NCI-H345 treated with DMSO at 0.1 percent for 48 hours (cell line): ENCODE measurements around the gene TMEM82.
"Not testable (repeated sequence)": the region's sequence is repeated elsewhere in the genome, so short reads cannot be mapped to it uniquely, and the experiment has no call there.

Experiments
- DNase-seq: peaks from one replicate; lab custom pipeline; 2025; ENCODE audit not compliant: unreplicated experiment; lab: John Stamatoyannopoulos, UW

Gene TMEM82

DNA sequence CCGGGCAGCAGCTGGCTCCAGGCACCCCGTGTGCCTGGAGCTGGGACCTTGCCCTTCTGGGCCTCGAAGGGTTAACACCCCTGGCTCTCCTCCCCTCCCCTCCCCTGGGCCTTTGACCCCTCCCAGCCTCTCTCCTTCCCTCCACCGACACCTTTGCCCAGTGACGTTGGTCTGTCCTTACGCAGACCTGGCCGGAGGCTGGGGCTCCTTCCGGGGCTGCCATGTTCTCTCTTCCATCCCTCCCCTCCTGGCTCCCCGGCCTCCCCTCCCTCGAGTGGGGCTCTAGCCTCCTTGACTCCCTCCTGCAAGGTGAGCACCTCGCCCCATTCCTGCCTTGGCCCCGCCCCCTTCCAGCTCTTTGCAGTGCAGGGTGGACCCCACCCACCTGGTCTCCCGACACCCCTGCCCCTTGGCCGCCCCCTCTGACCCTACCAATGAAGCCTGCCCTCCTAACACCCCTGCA, at the start of gene TMEM82:
TMEM82 (plus strand) TSS at position 161 of the 463 bp plus-strand sequence; CDS start at position 222, 61 bp downstream.
- DNase-seq: no peak

DNA sequence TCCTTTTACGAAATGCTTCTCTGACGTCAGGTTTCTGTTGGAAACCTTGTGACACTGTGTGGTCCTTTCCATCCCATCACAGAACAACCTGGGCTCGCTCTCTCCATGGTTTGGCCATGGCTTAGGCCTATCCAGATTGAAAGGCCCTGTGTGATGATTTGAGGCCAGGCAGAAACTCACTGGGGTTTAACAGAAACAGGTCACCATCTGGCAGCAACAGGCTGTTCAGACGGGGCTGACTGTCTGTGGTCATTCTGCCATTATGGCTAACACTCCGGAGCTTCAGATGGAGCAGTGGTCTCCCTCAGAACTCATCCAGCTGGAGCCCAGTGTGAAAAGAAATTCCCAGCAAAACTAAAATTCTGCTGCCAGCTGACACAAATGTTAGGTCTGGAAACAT, 48.9 kb upstream of the TMEM82 start:
- DNase-seq: no peak

DNA sequence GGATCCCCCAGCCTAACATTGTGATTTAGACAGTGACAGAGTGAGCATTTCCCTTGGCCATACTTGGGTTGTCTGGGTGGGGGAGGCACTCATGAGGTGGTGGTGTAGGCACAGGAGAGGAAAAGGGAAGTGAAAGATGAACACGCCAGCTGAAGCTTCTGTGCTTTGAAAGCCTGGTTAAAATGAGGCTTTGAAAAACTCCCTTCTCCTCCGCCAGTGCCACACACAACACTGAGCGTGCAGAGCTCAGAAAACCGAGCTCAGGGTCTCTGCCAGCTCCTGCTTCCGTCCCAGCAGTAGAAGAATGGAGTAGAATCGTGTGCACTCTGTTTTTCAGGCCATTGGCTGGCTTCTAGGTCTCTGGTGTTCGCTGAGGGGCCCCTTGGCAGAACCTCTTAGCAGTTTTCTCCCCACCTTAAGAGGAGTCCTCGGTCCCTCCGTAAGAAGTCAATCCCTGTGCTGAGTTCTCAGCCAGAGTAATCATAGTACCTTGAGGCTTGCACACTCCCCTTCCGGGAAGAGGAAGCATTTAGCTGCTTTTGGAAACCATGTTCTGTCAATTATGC, 45.3 kb upstream of the TMEM82 start:
- no peak for DNase-seq

DNA sequence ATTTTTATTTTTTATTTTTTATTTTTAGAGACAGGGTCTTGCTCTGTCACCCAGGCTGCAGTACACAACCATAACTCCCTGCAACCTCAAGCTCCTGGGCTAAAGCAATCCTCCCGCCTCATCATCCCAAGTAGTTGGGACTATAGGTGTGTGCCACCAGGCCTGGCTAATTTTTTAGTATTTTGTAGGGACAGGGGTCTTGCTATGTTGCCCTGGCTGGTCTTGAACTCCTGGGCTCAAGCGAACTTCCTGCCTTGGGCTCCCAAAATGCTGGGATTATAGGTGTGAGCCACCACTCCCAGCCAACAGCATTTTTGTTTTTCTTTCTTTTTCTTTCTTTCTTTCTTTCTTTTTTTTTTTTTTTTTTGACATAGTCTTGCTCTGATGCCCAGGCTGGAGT, 44.1 kb upstream of the TMEM82 start:
- DNase-seq: no peak

DNA sequence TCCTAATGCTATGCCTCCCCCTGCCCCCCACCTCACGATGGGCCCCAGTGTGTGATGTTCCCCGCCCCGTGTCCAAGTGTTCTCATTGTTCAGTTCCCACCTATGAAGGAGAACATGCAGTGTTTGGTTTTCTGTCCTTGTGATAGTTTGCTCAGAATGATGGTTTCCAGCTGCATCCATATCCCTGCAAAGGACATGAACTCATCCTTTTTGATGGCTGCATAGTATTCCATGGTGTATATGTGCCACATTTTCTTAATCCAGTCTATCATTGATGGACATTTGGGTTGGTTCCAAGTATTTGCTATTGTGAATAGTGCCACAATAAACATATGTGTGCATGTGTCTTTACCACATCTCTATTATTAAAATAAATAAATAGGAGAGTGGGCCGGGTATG, 43.0 kb upstream of the TMEM82 start:
- DNase-seq: not testable (repeated sequence)

DNA sequence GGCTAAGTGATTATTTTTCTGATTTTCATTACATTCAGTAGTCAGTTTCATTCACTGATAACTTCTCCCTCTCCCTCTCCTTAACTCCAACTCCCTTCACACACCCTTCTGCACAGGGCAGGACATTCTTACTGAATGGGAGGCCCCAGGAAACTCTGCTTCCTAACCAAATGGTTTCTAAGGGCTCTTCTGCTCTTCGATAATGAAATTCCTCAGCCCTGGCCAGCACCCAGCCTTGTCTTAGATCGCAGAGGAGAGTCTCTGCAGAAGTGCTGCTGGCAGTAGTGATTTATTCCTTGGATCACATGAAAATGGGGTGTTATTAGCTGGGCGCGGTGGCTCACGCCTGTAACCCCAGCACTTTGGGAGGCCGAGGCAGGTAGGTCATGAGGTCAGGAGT, 41.8 kb upstream of the TMEM82 start:
- DNase-seq: no peak

DNA sequence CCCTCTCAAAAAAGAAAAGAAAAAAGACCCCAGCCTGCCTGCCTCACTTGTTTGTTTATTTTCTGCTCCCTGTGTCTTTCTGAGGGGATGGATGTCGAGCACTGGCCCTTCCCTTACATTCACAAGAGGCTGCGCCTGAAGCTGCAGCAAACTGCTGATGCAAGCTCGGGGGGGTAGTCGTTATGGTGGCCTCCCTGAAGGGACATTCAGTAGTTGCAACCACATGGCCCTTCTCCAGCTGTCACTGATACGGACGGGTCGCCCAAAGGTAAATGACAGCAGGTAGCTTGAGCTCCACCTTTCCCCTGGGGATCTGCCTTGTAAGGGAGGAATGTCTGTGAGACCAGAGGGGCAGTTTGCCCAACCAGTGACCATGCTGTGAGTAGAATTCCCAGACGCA, 40.5 kb upstream of the TMEM82 start:
- no peak for DNase-seq

DNA sequence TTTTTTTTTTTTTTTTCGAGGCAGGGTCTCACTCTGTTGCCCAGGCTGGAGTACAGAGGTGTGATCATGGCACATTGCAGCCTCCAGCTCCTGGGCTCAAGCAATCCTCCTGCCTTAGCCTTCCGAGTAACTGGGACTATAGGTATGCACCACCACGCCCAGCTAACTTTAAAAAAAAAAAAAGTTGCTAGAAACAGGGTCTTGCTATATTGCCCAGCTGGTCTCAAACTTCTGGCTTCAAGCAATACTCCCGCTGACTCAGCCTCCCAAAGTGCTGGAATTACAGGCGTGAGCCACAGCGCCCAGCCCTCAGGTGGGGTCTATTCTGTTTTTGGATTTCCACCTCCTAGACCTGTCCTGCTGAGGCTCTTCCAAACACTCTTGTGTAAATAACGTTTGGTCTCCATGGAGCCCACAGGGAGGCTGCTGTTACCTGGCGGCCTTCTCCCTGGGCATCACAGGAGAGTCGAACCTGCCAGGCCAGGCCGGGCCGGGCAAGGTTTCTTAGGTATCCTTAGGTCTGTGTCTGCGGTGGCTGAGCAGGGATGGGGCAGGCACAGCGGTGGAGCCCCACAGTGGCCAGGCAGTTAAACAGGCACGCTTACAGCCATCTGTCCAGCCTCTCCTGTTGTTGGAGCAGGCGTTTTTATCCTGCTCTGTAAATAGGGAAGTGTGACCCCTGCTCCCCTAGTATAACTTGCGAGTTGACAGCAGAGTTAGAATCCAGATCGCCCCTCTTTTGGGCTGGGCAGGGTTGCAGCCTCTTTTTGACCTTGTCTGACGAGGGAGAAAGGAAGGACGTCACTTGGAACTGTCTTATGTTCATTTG, 39.4 kb upstream of the TMEM82 start:
- no peak for DNase-seq

DNA sequence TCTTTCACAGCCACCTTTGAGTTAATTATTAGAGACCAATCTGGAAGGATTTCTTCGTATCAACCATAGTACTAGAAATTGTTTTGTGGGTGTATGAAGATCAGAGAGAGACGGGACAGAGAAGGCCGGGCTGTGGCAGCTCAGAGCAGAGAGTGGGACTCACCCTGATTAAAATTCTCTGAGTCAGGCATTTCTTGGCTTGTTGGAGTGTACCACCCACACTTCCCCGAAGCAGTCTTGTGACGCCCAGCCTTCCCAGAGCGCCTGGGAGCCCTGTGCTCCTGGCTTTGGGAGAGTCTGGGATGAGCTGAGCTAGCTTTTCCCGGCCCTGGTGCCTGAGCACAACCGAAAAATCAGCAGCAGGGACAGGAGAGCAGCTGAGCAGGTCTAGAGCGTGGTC, 38.7 kb upstream of the TMEM82 start:
- DNase-seq: no peak

DNA sequence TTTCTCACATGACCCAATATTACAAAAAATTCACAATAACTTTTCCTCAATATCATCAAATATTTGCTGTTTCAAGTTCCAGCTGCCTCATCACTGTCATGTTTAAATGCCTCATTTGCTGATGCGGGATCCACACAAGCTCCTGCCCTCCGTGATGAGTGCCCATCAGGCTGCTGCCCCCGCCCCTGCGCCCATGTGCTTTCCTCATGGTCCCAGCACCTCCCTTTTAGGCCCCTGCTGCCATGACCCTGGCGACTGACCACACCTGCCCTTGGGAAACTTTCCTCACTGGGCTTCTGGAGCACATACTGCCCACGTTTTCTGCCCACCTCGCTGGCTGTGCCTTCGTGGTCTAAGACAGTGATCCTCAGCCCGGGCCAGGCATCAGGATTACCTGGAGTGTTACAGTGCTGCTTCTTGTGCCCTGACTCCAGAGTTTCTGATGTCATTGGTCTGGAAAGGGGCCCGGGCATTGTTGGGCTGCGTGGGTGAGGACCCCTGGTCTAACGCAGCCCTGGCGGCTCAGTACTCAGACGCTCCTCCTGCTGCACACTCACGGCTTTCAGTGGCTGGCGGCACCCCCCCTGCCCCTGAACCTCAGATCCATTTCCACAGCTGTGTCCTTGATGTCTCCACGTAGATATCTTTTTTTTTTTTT, 37.6 kb upstream of the TMEM82 start:
- no peak for DNase-seq

DNA sequence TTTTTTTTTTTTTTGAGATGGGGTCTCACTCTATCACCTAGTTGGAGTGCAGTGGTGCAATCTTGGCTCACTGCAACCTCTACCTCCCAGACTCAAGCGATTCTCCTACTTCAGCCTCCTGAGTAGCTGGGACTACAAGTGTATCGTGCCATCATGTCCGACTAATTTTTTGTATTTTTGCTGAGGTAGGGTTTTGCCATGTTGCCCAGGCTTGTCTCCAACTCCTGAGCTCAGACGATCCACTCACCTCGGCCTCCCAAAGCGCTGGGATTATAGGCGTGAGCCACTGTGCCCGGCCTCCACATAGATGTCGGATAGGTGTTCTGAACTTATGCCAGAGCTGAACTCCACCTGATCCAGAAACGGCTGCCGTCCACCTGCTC, 37.1 kb upstream of the TMEM82 start:
- DNase-seq: no peak

DNA sequence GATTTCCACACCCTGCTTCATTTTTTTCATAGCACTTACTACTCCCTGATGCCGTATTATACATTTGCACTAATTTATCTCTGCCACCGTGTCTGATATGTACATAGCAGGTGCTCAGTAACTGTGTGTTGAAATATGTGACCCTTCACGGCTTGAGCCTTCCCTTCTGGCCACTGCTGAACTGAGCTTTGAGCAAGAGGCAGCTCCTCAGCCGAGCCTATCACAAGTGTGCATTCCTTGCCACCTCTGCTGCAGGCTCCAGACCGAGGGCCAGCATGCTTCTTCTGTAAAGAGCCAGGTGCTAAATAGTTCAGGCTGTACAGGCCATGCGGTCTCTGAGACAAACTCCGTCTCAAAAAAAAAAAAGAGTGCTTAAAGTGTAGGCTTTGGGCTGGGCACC, 35.5 kb upstream of the TMEM82 start:
- DNase-seq: no peak

DNA sequence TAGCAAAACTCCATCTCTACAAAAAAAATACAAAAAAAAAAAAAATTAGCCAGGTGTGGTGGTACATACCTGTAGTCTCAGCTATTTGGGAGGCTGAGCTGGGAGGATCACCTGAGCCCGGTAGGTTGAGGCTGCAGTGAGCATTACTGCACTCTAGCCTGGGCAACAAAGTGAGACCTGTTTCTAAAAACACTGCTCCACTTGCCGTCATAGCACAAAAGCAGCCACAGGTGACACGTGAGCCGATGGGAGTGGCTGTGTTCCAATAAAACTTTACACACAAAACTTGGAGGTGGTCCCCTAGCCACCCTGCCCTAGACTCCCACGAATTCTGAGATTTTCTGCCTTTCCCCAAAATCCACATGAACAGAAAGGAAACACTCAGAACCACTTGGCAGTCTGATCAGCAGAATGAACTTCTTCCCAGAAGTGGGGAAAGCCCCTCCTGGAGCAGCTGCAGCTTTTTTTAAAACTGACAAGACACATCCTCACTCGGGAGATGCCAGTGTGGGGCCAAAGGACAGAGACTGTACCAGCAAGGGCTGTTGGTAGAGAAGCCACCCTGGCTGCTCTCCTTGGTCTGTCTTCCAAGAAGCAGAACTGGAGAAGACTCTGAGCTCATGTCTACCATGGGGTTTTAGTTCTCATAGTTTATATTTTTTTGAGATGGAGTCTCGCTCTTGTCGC, 34.9 kb upstream of the TMEM82 start:
- no peak for DNase-seq

DNA sequence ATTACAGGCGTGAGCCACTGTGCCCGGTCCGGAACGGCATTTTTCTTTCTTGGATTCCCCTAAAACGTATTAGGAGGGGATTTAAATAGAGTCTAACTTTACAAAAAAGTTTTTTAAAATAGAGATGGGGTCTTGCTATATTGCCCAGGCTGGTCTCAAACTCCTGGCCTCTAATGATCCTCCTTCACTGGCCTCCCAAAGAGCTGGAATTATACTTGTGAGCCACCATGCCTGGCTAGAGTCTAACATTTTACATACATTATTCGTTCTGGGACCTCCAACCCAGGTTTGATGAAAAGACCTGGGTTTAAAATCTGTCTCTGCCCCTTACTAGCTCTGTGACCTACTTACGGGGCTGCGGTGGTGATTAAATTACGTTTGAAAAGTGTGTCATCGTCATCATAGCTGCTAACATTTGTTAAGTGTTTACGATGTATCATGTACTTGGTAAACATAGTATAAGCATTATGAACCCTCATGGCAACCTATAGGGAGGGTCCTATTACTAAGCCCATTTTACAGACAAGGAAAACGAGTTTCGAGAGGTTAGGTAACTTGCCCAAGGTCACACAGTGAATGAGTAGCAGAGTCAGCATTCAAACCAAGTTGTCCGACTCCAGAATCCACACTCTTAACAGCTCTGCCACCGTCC, 33.7 kb upstream of the TMEM82 start:
- DNase-seq: no peak

DNA sequence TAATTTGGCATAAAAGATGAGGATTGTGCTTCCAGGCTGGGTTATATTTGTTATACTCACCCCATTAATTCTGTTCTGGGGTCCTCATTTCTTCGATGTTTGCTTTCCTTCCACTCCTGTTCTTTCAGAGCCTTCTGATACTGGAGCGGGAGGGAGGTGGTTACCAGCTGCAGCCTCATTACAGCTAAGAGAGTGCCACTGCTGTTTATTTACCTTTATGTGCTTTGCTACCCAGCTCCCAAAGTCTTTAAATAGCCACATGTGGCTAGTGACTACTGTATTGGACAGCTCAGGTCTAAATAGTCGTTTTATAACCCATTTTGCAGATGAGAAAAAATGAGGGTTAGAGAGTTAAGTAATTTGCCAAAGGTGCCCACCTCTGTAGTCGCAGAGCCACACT, 33.1 kb upstream of the TMEM82 start:
- DNase-seq: no peak

DNA sequence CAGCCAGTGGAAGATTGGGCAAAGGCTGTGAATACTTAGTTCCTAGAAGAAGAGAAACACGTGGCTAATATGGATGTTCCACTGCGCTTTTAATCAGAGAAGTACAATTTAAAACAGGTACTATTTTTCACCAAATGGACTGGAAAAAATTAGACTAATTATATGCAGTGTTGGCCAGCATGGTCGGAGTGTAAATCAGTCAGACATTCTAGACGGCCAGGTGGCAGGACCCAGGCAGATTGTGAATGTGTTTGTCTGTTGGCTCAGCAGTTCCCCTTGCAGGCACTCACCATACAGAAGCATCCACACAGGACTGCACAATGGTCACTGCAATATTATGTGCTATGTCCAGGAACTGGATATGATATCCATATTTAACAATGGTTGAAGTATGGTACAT, 30.1 kb upstream of the TMEM82 start:
- no peak for DNase-seq

DNA sequence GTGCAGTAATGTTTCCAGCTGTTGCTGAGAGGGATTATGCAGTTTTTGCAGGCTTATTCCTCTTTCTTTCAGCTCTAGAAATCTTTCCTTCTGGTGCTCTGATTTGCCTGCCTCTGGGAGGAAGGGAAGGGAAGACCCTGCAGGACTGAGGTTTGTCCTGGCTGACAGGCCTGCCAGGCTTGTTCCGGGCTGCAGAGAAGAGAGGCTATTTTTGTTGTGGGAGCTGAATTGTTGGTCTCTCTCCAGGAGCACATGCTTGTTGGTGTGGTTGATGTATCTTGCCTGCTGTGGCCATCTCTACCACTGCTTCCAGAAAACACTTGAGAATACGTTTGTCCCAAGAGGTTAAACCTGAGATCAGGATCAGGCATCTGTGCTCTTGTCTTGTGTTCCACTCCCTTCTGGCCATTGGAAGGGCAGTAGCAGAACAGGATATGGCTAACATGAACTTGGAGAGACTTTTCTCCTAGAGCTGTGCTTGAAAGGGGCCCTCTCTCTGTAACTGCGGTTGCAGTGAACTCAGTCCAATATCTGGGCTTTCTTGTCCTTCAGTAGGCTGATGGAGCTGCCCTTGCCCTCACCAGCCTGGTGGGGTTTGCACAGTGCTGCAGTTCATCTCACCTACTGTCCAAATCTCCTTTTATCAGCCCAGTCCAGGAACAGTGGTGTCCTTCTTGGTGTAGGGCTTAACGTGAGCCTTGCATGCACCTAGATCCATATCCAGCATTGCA, 27.7 kb upstream of the TMEM82 start:
- no peak for DNase-seq

DNA sequence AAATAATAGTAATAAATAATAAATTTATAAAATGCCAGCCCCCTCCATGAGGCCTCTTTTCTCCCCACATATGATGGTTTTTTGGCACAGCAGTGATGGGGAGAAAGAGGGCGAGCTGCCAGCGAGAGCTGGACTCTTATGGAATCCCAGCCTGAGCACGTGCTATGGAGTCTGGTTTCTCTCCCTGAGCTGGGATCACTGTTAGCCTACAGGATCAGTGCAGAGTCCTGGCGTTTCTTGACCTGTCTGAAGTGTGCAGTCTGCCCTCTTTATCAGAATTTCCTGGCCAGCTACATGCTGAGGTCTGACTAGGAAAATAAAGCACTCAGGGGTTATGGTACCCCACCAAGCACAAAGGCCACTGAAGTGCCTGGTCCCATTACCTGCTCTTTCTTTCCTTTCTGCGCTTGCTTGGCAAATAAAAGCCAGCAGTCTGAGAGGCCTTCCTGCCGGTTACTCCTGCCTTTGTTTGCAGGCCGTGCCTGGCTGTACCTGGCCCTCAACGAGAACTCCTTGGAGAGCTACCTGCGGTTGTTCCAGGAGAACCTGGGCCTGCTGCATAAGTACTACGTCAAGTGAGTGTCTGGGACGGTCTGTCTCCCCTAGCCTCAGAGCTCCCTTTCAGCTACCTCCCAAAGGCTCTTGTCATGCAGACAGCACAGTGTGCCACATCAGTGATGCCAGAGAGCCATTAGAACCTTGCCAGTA, 24.7 kb upstream of the TMEM82 start:
- DNase-seq: no peak

DNA sequence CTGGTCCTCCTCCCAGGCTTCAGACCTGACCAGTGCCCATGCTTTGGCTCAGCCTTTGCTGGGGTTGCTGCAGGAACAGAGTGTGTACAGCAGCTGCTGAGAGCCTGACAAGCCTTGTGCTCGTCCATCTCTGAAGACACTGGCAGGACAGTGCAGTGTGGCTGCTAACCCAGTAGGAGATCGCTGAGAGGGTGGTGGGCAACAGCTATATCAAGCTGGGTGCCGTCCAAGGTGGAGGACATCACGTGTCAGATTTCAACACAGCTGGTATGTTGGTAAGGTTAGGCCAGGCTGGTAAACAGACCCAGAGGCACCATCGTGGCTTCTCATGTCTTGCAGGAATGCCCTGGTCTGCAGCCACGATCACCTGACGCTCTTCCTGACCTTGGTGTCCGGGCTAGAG, 24.1 kb upstream of the TMEM82 start:
- no peak for DNase-seq
